Measurements from ENCODE around the gene CAMKMT. TPM values are rescaled to one million over a fixed set of nuclear protein-coding genes. Genes with fewer than 3 reads are reported as not detected.

CAMKMT gene
- total and polyA plus RNA-seq, 9 of the 15 experiments (the other 6 are each of a cell fraction or from before 2014, with no cell fraction given), result 1.6 to 15.3 (median 7.4) TPM

DNA sequence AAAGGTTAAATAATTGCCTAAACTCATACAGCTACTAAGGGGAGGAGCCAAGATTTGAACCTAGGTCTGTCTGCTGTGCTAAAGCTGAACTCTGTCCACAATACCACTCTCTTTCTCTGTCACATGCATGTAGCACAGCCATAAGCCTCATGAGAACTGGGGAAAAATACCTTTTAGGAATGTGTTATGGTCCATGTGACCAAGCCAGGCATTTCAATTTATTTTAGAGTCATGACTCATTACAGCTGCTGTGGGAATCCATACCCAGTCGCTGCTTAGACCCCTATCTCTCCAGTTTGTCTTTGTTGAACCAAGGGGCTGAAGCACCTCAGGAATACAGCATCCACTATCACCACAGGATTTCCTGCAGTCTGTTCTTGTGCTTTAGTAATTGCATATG lies 379.8 kb downstream of the CAMKMT start:
- Histone ChIP-seq H3K27ac (ENCODE audit: extremely low read depth, low read depth, low read length) (no peak overlapping the region), H3K4me2 (ENCODE audit: insufficient read depth, low read length) (no peak overlapping the region), H2AFZ (ENCODE audit: low read depth, low read length) (no peak overlapping the region), H3K9me1 (ENCODE audit: control insufficient read depth, insufficient read depth, low read length) (no peaks in the 10 kb centered on the region), H4K20me1 (replicated peaks; ENCODE audit: control insufficient read depth, insufficient read depth, low read length) (no peaks in the 10 kb centered on the region), H3K79me2 (ENCODE audit: control insufficient read depth, insufficient read depth, low read length) (no peaks in the 10 kb centered on the region), H3K4me3 (no peak overlapping the region), H3K27me3 (ENCODE audit: control insufficient read depth in 2 of 2, insufficient read depth in 2 of 2, low read length in 2 of 2) (peaks cover 0 to 5% of the 10 kb centered on the region in 2 experiments; a peak in 2 of 5 replicates), H3K36me3 (ENCODE audit: control insufficient read depth, insufficient read depth, low read length) (no peaks in the 10 kb centered on the region), H3K9me3 (replicated peaks; ENCODE audit: control insufficient read depth, insufficient read depth, low read depth, low read length) (no peaks in the 10 kb centered on the region), H3K9ac (ENCODE audit: insufficient read depth in 1 of 2, low read depth in 2 of 2, low read length in 2 of 2) (no peak overlapping the region), H3K4me1 (replicated peaks in 1 of 2; ENCODE audit: control insufficient read depth in 2 of 2, insufficient read depth in 2 of 2, low read length in 2 of 2) (no peaks in the 10 kb centered on the region)
- intact Hi-C loops (cut with micrococcal nuclease) (no loop called here), in situ Hi-C loops (cut with MboI) (no loop called here)
- TF ChIP-seq HIVEP1 (CRISPR knock-in tag; IDR thresholded peaks at IDR 0.05), result no peak
- TF ChIP-seq BCL6 (CRISPR knock-in tag; IDR thresholded peaks at IDR 0.05), result no peak
- no peak for TF ChIP-seq KLF16 (IDR thresholded peaks at IDR 0.05)
- TF ChIP-seq POLR2A (conservative IDR thresholded peaks at IDR 0.05), result no peak
- ChIA-PET POLR2A (no interaction called here), CTCF (ENCODE audit: low intra/inter-chr PET ratio) (no interaction called here)
- no peak for FAIRE-seq
- no peak for DNase-seq (ENCODE audit: extremely low read depth in 1 of 4, low spot score in 3 of 4)
- no TSS peak for BruUV-seq (replicated peaks)
- no peak for ATAC-seq
- WGBS (ENCODE audit: insufficient coverage, low coverage, missing lambda C conversion rate), result 5% methylated on average over 1 of the region's 1 CpG

DNA sequence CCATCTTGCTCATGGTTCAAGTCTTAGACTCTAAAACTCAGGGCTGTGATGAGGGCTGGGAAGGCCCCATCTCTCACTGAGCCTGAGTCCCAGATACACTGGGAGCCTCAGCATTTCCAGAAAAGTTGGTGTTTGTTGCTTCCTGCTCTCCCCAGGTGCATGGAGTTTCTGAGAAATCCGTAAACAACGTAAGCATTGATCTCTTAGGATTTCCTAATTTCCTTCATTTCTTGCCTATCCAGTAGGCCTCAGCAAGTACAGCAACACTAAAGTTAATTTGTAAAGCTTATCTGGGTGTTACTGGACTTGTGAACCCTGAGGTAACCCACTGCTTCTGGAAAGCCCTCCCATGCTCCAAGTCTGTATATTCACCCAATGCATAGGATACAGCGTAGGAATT lies 380.3 kb downstream of the CAMKMT start:
- in situ Hi-C loops (cut with MboI), result no loop called here
- no peak overlapping the region for H3K9ac ChIP-seq (ENCODE audit: insufficient read depth in 1 of 2, low read depth in 2 of 2, low read length in 2 of 2)
- TF ChIP-seq GTF2F1 (IDR thresholded peaks at IDR 0.05; ENCODE audit: low read depth, low read length) (no peak), NFE2 (IDR thresholded peaks at IDR 0.05; ENCODE audit: low read depth) (no peak), ZNF12 (CRISPR knock-in tag; IDR thresholded peaks at IDR 0.05) (no peak), RBM39 (optimal IDR thresholded peaks at IDR 0.05; ENCODE audit: low read depth, low read length) (no peak), RBM14 (IDR thresholded peaks at IDR 0.05; ENCODE audit: borderline replicate concordance, insufficient read depth, low read depth, low read length) (no peak), FOXA3 (CRISPR knock-in tag; conservative IDR thresholded peaks at IDR 0.05 in 1 of 2, IDR thresholded peaks at IDR 0.05 in 1 of 2) (no peak), PRMT5 (CRISPR knock-in tag; IDR thresholded peaks at IDR 0.05) (no peak), KLF16 (IDR thresholded peaks at IDR 0.05) (no peak)
- TF ChIP-seq, protein P1, sequence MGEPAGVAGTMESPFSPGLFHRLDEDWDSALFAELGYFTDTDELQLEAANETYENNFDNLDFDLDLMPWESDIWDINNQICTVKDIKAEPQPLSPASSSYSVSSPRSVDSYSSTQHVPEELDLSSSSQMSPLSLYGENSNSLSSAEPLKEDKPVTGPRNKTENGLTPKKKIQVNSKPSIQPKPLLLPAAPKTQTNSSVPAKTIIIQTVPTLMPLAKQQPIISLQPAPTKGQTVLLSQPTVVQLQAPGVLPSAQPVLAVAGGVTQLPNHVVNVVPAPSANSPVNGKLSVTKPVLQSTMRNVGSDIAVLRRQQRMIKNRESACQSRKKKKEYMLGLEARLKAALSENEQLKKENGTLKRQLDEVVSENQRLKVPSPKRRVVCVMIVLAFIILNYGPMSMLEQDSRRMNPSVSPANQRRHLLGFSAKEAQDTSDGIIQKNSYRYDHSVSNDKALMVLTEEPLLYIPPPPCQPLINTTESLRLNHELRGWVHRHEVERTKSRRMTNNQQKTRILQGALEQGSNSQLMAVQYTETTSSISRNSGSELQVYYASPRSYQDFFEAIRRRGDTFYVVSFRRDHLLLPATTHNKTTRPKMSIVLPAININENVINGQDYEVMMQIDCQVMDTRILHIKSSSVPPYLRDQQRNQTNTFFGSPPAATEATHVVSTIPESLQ (CRISPR knock-in tag; IDR thresholded peaks at IDR 0.05), result no peak
- TF ChIP-seq, protein P2, sequence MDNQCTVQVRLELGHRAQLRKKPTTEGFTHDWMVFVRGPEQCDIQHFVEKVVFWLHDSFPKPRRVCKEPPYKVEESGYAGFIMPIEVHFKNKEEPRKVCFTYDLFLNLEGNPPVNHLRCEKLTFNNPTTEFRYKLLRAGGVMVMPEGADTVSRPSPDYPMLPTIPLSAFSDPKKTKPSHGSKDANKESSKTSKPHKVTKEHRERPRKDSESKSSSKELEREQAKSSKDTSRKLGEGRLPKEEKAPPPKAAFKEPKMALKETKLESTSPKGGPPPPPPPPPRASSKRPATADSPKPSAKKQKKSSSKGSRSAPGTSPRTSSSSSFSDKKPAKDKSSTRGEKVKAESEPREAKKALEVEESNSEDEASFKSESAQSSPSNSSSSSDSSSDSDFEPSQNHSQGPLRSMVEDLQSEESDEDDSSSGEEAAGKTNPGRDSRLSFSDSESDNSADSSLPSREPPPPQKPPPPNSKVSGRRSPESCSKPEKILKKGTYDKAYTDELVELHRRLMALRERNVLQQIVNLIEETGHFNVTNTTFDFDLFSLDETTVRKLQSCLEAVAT (IDR thresholded peaks at IDR 0.05), result no peak

More for the DNA sequence above, 380.3 kb downstream of the CAMKMT start:
- H3K27me3 ChIP-seq (ENCODE audit: control insufficient read depth in 2 of 2, insufficient read depth in 2 of 2, low read length in 2 of 2), result peaks cover 3 to 5% of the 10 kb centered on the region in 2 experiments; a peak in 2 of 5 replicates
- H2AFZ ChIP-seq (ENCODE audit: low read depth, low read length), result no peak overlapping the region
- no peak overlapping the region for H3K4me3 ChIP-seq
- no peaks in the 10 kb centered on the region for H3K9me3 ChIP-seq (replicated peaks; ENCODE audit: control insufficient read depth, insufficient read depth, low read depth, low read length)
- FAIRE-seq (no peak), ATAC-seq (no peak), DNase-seq (ENCODE audit: extremely low read depth in 1 of 4, low spot score in 3 of 4) (no peak)
- H3K4me1 ChIP-seq (replicated peaks in 1 of 2; ENCODE audit: control insufficient read depth in 2 of 2, insufficient read depth in 2 of 2, low read length in 2 of 2), result no peaks in the 10 kb centered on the region
- H3K27ac ChIP-seq (ENCODE audit: extremely low read depth, low read depth, low read length), result no peak overlapping the region
- no TSS peak for BruUV-seq (replicated peaks)
- H3K36me3 ChIP-seq (ENCODE audit: control insufficient read depth, insufficient read depth, low read length), result no peaks in the 10 kb centered on the region
- no peak overlapping the region for H3K4me2 ChIP-seq (ENCODE audit: insufficient read depth, low read length)
- POLR2A ChIA-PET, result no interaction called here
- H3K9me1 ChIP-seq (ENCODE audit: control insufficient read depth, insufficient read depth, low read length), result no peaks in the 10 kb centered on the region
- WGBS (ENCODE audit: insufficient coverage, low coverage, missing lambda C conversion rate), result 0% methylated on average over 3 of the region's 3 CpGs
- intact Hi-C loops (cut with micrococcal nuclease), result no loop called here
- no peaks in the 10 kb centered on the region for H3K79me2 ChIP-seq (ENCODE audit: control insufficient read depth, insufficient read depth, low read length)
- H4K20me1 ChIP-seq (replicated peaks; ENCODE audit: control insufficient read depth, insufficient read depth, low read length), result no peaks in the 10 kb centered on the region
- CTCF ChIA-PET (ENCODE audit: low intra/inter-chr PET ratio), result no interaction called here
